HepG2 (cell line): ENCODE measurements around the gene NME7. TPM values are rescaled to one million over a fixed set of nuclear protein-coding genes. Genes with fewer than 3 reads are reported as not detected.

Experiments
- CCAR2 ChIP-seq: fragments of 200-400 bp; formaldehyde crosslinking; optimal IDR thresholded peaks from 2 replicates; pipeline ENCODE3; 2018; ENCODE audit warnings: low read depth, mild to moderate bottlenecking, low read length, moderate library complexity
- CTCF ChIP-seq: sonication (generic); formaldehyde crosslinking; IDR thresholded peaks from 2 replicates; pipeline ENCODE4 v1.5.0; 2020; ENCODE audit warnings: mild to moderate bottlenecking, missing genetic modification reagents, moderate library complexity
- ETV6 ChIP-seq: sonication (generic); formaldehyde crosslinking; conservative IDR thresholded peaks from 2 replicates; pipeline ENCODE4 v1.4.0; 2020; ENCODE audit warnings: missing genetic modification reagents
- GLI4 ChIP-seq: sonication (generic); formaldehyde crosslinking; IDR thresholded peaks from 2 replicates; pipeline ENCODE4 v1.5.1; 2020; ENCODE audit warnings: missing genetic modification reagents, mild to moderate bottlenecking, moderate library complexity, borderline replicate concordance
- IKZF5 ChIP-seq: IDR thresholded peaks from 2 replicates; pipeline ENCODE4 v1.6.1; 2018; ENCODE audit warnings: missing genetic modification reagents, mild to moderate bottlenecking, missing compliant biosample characterization
- LBX2 ChIP-seq: sonication (generic); formaldehyde crosslinking; IDR thresholded peaks from 2 replicates; pipeline ENCODE4 v1.5.0; 2020; ENCODE audit warnings: missing genetic modification reagents, mild to moderate bottlenecking, borderline replicate concordance
- MAFF ChIP-seq: IDR thresholded peaks from 2 replicates; pipeline ENCODE4 v1.6.1; 2011; ENCODE audit warnings: low read depth, low read length, improper control_type of control experiment
- NFE2 ChIP-seq: sonication (generic); formaldehyde crosslinking; IDR thresholded peaks from 2 replicates; pipeline ENCODE4 v1.4.0; 2020; ENCODE audit warnings: missing genetic modification reagents
- NFE2L2 ChIP-seq: fragments of 150-350 bp; IDR thresholded peaks from 2 replicates; pipeline ENCODE4 v1.6.1; 2014; ENCODE audit warnings: low read length
- PAWR ChIP-seq: sonication (generic); formaldehyde crosslinking; IDR thresholded peaks from 2 replicates; pipeline ENCODE4 v1.4.0; 2020; ENCODE audit warnings: missing genetic modification reagents, mild to moderate bottlenecking, borderline replicate concordance
- RARA ChIP-seq: IDR thresholded peaks from 2 replicates; pipeline ENCODE4 v1.6.1; 2016; ENCODE audit warnings: missing genetic modification reagents, missing compliant biosample characterization
- SKIL ChIP-seq: sonication (generic); formaldehyde crosslinking; IDR thresholded peaks from 2 replicates; pipeline ENCODE4 v1.8.0; 2022; ENCODE audit warnings: missing genetic modification reagents, mild to moderate bottlenecking, moderate library complexity, borderline replicate concordance
- SOX13 ChIP-seq, 3 experiments: fragments of 450-650 bp in 1 of 3; sonication (generic) in 1 of 3; formaldehyde crosslinking in 1 of 3; IDR thresholded peaks in 2 of 3; conservative IDR thresholded peaks in 1 of 3; 2 replicates each; pipeline versions ENCODE4 v1.5.0 to v1.6.1; 2016 to 2020; ENCODE audit warnings: antibody characterized with exemption in 1 of 3, mild to moderate bottlenecking in 1 of 3, missing compliant biosample characterization in 1 of 3, missing genetic modification reagents in 1 of 3, moderate library complexity in 1 of 3
- TCF7L2 ChIP-seq: IDR thresholded peaks from 2 replicates; pipeline ENCODE4 v1.6.1; 2011; ENCODE audit warnings: mild to moderate bottlenecking, low read depth, low read length, moderate library complexity
- TEAD3 ChIP-seq: optimal IDR thresholded peaks from 2 replicates; pipeline ENCODE3; 2016; ENCODE audit warnings: borderline replicate concordance
- TEF ChIP-seq: sonication (generic); formaldehyde crosslinking; IDR thresholded peaks from 2 replicates; pipeline ENCODE4 v1.5.0; 2020; ENCODE audit warnings: missing genetic modification reagents
- THAP11 ChIP-seq: IDR thresholded peaks from 2 replicates; pipeline ENCODE4 v1.6.1; 2016; ENCODE audit warnings: missing biosample characterization, missing genetic modification reagents
- TP53 ChIP-seq: sonication (generic); formaldehyde crosslinking; conservative IDR thresholded peaks from 2 replicates; pipeline ENCODE4 v1.4.0; 2020; ENCODE audit warnings: missing genetic modification reagents
- ZEB1 ChIP-seq: IDR thresholded peaks from 2 replicates; pipeline ENCODE4 v1.6.1; 2012; ENCODE audit warnings: mild to moderate bottlenecking, low read depth, inconsistent platforms; ENCODE audit not compliant: insufficient replicate concordance
- ZNF383 ChIP-seq: sonication (generic); formaldehyde crosslinking; IDR thresholded peaks from 2 replicates; pipeline ENCODE4 v1.4.0; 2020; ENCODE audit warnings: missing genetic modification reagents, mild to moderate bottlenecking, borderline replicate concordance
- ZNF639 ChIP-seq: conservative IDR thresholded peaks from 2 replicates; pipeline ENCODE4 v1.6.1; 2018; ENCODE audit warnings: missing genetic modification reagents
- polyA plus RNA-seq, 8 experiments: library from polyadenylated mRNA; depleted of rRNA in 3 of 8; stranded (reverse) in 7 of 8; unstranded in 1 of 8; fragments of >200 nt; fragmentation: Illumina TruSeq in 4 of 8; extraction: Trizol in 4 of 8; gene quantifications; 2 replicates each; pipeline versions ENCODE4 v1.2.1 to v1.2.3, GENCODE V29; 2011 to 2016; ENCODE audit warnings: low read depth in 4 of 8, missing spikeins in 1 of 8, mixed read lengths in 1 of 8; ENCODE audit not compliant: insufficient read depth in 1 of 8
- total RNA-seq, 5 experiments: library from RNA; depleted of rRNA; stranded (reverse); fragments of >200 nt; fragmentation: Illumina TruSeq; extraction: Trizol; gene quantifications; 2 replicates each; pipeline ENCODE4 v1.2.3, GENCODE V29; 2016; ENCODE audit warnings: low read depth in 1 of 5

NME7 gene
- total and polyA plus RNA-seq, 2 of the 13 experiments (the other 11 are each of a cell fraction or from before 2014, with no cell fraction given), result 9.4 to 22.5 TPM

GRCh38 chr1:169138866-169139670, 228.5 kb downstream of the NME7 start (continued):
- TF ChIP-seq ZNF383 (CRISPR knock-in tag) (no peak), RARA (CRISPR knock-in tag) (0 out of 2 replicates have a peak, but pooled peaks have one; percentile 13), TEAD3 (CRISPR knock-in tag) (peak; percentile 78), TEF (CRISPR knock-in tag) (no peak), ZNF639 (CRISPR knock-in tag) (no peak), MAFF (peak; percentile 58), SOX13 (IDR thresholded peaks at IDR 0.05) (no peak), SOX13 (CRISPR knock-in tag; conservative IDR thresholded peaks at IDR 0.05 in 1 of 2, IDR thresholded peaks at IDR 0.05 in 1 of 2) (peak in 1 of 2 experiments; percentile 78; a peak in 2 of 4 replicates), ETV6 (CRISPR knock-in tag) (no peak), LBX2 (CRISPR knock-in tag) (no peak), NFE2 (no peak), TCF7L2 (no peak), NFE2L2 (peak; percentile 54; the same call in 1 of the 2 replicates), ZEB1 (peak; percentile 71), IKZF5 (CRISPR knock-in tag) (0 out of 2 replicates have a peak, but pooled peaks have one; percentile 21), CTCF (CRISPR knock-in tag) (peak; percentile 38), GLI4 (CRISPR knock-in tag) (no peak), PAWR (CRISPR knock-in tag) (no peak), THAP11 (CRISPR knock-in tag) (0 out of 2 replicates have a peak, but pooled peaks have one; percentile 11), SKIL (no peak), CCAR2 (no peak), TP53 (CRISPR knock-in tag) (no peak)
